NCI-H1092 (cell line): Measurements from ENCODE around the gene CFAP97.
A peak's percentile ranks its signal among the peaks of the same experiment; 100 is the strongest.
"Not testable (repeated sequence)": the region's sequence is repeated elsewhere in the genome, so short reads cannot be mapped to it uniquely, and the experiment has no call there.

Experiments
- DNase-seq: peaks from one replicate; lab custom pipeline; 2025; lab: John Stamatoyannopoulos, UW

The CFAP97 gene

GRCh38 chr4:185138161-185138560, 65.6 kb downstream of the CFAP97 start:
- no peak for DNase-seq

GRCh38 chr4:185137233-185137925, 66.4 kb downstream of the CFAP97 start:
- DNase-seq = no peak

DNA sequence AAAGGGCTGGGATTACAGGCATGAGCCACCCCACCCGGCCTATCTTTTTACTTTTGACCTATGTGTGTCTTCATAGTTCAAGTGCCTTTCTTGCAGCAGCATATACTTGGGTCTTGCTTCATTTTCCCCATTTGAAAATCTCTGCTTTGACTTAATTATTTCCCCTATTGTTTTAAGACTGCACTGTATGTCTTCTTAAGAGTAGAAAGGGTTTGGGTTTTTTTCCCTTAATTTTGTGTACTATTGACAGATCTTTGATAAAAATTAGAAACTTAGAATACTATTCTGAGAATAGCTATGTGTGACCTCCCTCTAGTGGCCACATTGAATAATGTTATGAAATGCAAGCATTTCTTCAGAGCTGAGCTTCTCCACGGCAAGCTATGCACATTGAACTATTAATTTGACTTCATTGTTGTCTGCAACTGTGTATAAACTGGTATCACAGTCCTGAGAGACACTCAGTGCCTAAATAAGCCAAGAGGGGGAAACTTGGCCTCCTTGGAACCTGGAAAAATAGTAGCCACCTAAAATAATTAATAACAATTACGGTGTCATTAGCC, 69.4 kb downstream of the CFAP97 start:
- DNase-seq = peak; percentile 23

DNA sequence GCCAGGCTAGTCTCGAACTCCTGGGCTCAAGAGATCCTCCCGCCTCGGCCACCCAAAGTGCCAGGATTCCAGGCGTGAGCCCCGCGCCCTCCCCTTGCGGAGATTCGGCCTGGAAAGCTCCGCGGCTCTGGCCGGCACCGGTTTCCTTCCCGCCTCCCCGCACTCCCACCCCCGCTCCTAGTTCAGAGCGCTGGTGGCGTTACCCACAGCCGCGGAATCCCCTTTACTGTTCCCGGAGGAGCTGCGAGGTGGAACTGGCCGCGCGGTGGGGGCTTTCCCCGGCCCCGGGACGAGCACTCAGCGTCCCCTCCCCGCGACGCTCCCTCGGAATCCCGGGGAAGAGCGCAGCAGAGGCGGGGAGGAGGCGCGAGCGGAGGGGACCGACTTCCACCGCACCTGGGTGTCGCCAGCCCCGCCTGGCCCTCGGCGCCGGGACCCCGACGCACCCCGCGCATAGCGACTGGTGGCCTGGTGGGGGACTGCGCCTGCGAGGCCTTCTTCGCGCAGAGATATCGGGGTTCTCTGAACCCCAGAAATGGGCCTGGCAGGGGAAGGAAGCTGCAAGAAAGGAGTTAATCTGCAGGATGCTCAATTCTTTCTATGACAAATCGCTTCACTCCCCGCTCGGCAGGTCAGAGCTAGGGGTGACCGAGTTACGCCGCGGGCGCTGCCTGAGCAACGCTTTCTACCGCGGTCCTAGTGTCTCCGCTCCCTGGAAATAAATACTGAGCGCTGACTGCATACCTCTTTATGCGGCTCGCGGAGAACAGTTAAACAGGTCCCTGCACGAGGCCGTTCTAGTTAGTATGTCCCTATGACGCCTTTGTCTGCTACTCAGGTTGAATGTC, 75.3 kb downstream of the CFAP97 start:
- DNase-seq = peak; percentile 3

GRCh38 chr4:185127021-185127925, 76.5 kb downstream of the CFAP97 start:
- DNase-seq = no peak

DNA sequence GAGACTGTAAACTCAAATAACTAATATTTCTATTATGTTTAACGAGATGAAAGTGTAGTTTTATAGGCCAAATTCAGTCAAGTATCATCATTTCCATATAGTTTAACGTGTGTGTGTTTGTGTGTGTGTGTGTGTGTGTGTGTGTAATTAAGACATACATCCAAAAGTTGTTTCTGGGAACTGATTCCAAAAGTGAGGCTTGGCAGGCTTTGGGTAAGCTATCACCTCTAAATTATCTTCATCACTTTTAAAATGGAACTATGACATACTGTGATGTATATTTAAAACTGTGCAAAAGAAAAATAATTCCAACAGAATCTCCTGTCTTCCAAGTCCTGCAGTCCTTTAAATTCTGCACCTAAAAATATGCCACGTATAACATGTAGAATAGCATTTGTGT, 79.8 kb downstream of the CFAP97 start:
- DNase-seq = no peak

GRCh38 chr4:185122681-185123345, 81.0 kb downstream of the CFAP97 start:
- DNase-seq = no peak

- no peak for DNase-seq
Observed at GRCh38 chr4:185120631-185120946, 83.2 kb downstream of the CFAP97 start.

DNA sequence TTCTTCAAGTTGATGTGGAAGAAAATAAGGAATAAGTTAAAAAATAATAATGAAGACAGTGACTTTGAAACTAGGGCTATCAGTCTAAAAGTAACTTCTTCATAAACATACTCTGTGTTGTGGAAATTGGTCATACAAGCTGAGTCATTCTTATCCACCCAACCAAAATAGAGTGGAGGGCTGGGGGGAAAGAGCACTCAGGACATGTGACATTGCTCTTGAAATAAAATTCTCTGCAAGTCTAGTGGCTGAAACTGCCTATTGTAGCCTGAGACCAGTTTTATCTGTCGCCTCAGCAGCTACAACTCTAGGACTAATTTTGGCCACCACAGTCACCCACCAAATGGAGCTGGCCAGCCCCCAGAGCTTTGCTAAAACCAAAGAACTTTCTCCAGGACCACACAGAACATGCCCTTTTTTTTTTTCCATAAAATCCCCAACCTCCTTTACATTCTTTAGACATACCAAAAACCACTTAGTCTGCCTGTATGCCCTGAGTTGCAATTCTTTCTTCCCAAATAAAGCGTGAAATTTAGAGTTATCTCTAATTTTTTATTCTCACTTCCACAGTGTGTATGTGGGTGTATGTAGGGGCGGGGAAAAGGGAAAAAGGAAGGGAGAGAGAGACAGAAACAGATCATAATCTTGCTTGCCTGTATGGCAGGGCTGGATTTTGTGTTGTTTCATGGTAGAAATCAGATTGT, 83.7 kb downstream of the CFAP97 start:
- DNase-seq = no peak

GRCh38 chr4:185119467-185119866, 84.3 kb downstream of the CFAP97 start:
- not testable (repeated sequence) for DNase-seq

DNA sequence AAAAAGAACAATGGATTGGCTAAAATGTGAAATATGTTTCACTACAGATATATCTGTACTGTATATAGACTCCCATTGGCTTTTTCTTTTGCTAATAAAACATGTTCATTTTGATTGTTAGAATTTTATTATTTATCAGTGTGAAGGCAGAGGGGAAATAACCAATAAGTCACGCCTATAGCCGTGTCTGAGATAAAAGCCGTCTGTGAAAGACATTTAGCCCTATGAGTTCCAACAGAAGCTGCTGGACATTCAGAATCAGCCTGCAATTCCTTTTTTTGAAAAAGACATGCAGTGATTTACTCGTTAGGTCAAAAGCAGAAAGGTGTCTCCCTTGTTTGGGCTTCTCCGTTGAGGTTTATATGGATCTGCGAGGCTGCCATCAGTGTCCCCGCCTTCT, 84.9 kb downstream of the CFAP97 start:
- no peak for DNase-seq

- no peak for DNase-seq
Observed at GRCh38 chr4:185117300-185117934, 86.4 kb downstream of the CFAP97 start.

DNA sequence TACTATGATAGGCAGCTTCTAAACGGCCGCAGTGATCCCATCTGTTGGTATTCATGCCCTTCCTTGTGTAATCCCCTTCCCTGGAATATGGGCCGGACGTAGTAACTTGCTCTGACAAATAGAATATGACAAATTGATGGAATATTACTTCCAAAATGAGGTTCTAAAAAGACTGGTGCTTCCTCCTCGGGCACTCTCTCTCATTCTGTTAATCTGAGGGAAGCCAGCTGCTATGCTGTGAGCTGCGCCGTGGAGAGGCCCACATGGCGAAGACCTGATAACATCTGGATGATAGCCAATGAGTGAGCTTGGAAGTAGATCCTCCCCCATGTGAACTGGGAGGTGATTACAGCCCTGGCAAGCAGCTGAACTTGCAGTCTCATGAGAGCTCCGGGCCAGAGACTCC, 88.0 kb downstream of the CFAP97 start:
- DNase-seq = peak; percentile 60

- no peak for DNase-seq
Observed at GRCh38 chr4:185113340-185113739, 90.5 kb downstream of the CFAP97 start.

- no peak for DNase-seq
Observed at GRCh38 chr4:185112104-185112503, 91.7 kb downstream of the CFAP97 start.

- no peak for DNase-seq
Observed at GRCh38 chr4:185110375-185110823, 93.4 kb downstream of the CFAP97 start.

DNA sequence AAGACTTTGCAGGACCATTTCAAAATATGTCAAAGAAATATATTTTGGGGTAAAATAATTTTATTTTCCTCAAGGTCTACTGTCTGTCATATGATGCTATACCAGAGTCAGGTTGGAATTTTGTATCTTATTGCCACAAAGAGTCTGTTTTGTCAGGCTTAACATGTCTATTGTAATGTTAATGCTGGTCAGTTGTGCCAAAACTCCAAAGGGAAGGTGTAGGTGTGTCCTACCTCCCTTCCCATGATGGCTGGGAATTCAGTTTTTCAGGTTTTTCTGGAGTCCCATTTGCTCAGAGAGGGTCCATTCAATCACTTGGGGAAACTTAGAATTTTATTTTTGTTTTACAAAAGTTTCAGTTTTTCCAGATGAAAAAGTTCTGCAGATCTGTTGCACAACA, 94.1 kb downstream of the CFAP97 start:
- DNase-seq = no peak
